DND-41 (cell line): Measurements from ENCODE around the gene NGFR.

Experiments used
- ATAC-seq: fragments of 200-7000 bp; cut with Tn5 transposase; 3 replicates; pipeline ENCODE4 v1.9.1; 2021; ENCODE audit warnings: low read depth; ENCODE audit not compliant: insufficient read depth
- DNase-seq: peaks from one replicate; pipeline ENCODE4 v3.0.0-alpha.2; 2020
- H2AFZ ChIP-seq: 2 replicates; pipeline ENCODE4 v1.6.0; 2012; ENCODE audit warnings: low read depth, low read length
- H3K27ac ChIP-seq: 2 replicates; pipeline ENCODE4 v1.5.1; 2012; ENCODE audit warnings: low read length, inconsistent platforms
- H3K27me3 ChIP-seq: fragments of 200-600 bp; sonication (generic); 2 replicates; pipeline ENCODE4 v1.6.0; 2012; ENCODE audit warnings: low read length, mild to moderate bottlenecking, inconsistent platforms; ENCODE audit not compliant: insufficient read depth, poor library complexity
- H3K36me3 ChIP-seq: 2 replicates; pipeline ENCODE4 v1.5.1; 2012; ENCODE audit warnings: low read length, inconsistent platforms; ENCODE audit not compliant: insufficient read depth
- H3K4me1 ChIP-seq: 2 replicates; pipeline ENCODE4 v1.5.1; 2012; ENCODE audit warnings: mild to moderate bottlenecking, low read length; ENCODE audit not compliant: insufficient read depth
- H3K4me2 ChIP-seq: 2 replicates; pipeline ENCODE4 v1.6.0; 2012; ENCODE audit warnings: mild to moderate bottlenecking, moderate library complexity, low read length, inconsistent platforms; ENCODE audit not compliant: insufficient read depth
- H3K4me3 ChIP-seq, 2 experiments: fragments of 200-600 bp in 1 of 2; shearing (Covaris generic) in 1 of 2; 2 replicates each; pipeline ENCODE4 v1.5.1; 2012 to 2016; ENCODE audit warnings: inconsistent platforms in 2 of 2, low read length in 2 of 2, mild to moderate bottlenecking in 2 of 2, low read depth in 1 of 2, moderate library complexity in 1 of 2
- H3K79me2 ChIP-seq: 2 replicates; pipeline ENCODE4 v1.6.0; 2012; ENCODE audit warnings: low read length, inconsistent platforms; ENCODE audit not compliant: insufficient read depth
- H3K9ac ChIP-seq: 2 replicates; pipeline ENCODE4 v1.6.0; 2012; ENCODE audit warnings: low read depth, mild to moderate bottlenecking, inconsistent platforms, low read length, moderate library complexity
- H3K9me3 ChIP-seq: 2 replicates; pipeline ENCODE4 v1.5.1; 2012; ENCODE audit warnings: low read length, moderate library complexity, mild to moderate bottlenecking, inconsistent platforms; ENCODE audit not compliant: insufficient read depth, severe bottlenecking
- H4K20me1 ChIP-seq: 2 replicates; pipeline ENCODE4 v1.6.0; 2012; ENCODE audit warnings: low read length; ENCODE audit not compliant: insufficient read depth
- CTCF ChIP-seq: IDR thresholded peaks from 2 replicates; pipeline ENCODE4 v1.5.1; 2012; ENCODE audit warnings: borderline replicate concordance, low read length, moderate library complexity, mild to moderate bottlenecking; ENCODE audit not compliant: poor library complexity, severe bottlenecking; ENCODE audit errors: extremely low read depth
- EZH2 ChIP-seq: IDR thresholded peaks from 3 replicates; pipeline ENCODE4 v1.6.1; 2012; ENCODE audit warnings: borderline replicate concordance, low read depth, mild to moderate bottlenecking, moderate library complexity, low read length, inconsistent platforms; ENCODE audit not compliant: severe bottlenecking

NGFR gene

DNA sequence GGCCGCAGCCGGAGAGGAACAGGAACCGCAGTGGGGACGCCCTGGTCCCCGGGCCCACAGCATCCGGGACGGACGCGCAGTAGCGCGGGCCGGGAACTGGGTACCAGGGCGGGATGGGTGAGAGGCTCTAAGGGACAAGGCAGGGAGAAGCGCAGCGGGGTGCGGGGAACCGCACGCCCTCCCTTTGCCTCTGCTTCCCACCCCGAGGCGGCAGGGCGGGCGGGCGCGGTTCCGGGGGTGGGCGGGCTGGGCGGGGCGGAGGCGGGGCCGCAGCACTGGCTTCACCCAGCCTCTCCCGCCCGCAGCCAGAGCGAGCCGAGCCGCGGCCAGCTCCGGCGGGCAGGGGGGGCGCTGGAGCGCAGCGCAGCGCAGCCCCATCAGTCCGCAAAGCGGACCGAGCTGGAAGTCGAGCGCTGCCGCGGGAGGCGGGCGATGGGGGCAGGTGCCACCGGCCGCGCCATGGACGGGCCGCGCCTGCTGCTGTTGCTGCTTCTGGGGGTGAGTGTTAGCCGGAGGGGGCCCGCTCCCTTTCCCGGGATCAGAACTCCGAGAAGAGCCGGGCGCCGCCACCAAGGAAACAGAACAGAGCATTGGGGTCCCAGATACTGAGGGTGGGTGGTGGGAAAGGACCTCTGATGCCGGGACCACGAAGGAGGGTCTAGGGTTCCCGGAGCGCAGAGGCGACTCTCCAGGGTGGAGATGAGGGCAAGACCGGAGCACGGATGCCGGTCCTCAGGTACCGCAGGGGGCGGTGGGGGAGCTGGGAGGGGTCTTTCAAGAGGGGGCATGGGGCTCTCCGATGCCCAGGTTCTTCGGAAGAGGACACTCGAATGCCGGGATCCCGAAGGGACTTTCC lies at the start of gene NGFR:
TSS of gene NGFR (plus strand) at position 308 of the 856 bp plus-strand sequence. CDS start at position 433, 125 bp downstream.
- no peaks in the 10 kb centered on the region for H3K79me2 ChIP-seq
- no peaks in the 10 kb centered on the region for H3K9me3 ChIP-seq
- DNase-seq (peak; percentile 75), ATAC-seq (peak; percentile 89)
- peaks cover 13% of the 10 kb centered on the region for H4K20me1 ChIP-seq
- H3K9ac ChIP-seq: peak within 1 kb of the TSS; percentile 45; the same call in 1 of the 2 replicates
- H3K4me3 ChIP-seq: peak within 1 kb of the TSS; percentile 7 to 55; a peak in 3 of 4 replicates
- no peak within 1 kb of the TSS for H3K27ac ChIP-seq
- TF ChIP-seq EZH2: no peak
- peak; percentile 36 for TF ChIP-seq CTCF
- H2AFZ ChIP-seq: peak within 1 kb of the TSS; percentile 58
- H3K4me1 ChIP-seq: peaks cover 16% of the 10 kb centered on the region
- peaks cover 4% of the 10 kb centered on the region for H3K27me3 ChIP-seq
- no peaks in the 10 kb centered on the region for H3K36me3 ChIP-seq
- peak within 1 kb of the TSS; percentile 88 for H3K4me2 ChIP-seq

- Histone ChIP-seq H3K79me2 (no peaks in the 10 kb centered on the region), H3K27me3 (peaks cover 16% of the 10 kb centered on the region), H3K4me2 (no peak overlapping the region), H3K9ac (no peak overlapping the region), H3K36me3 (no peaks in the 10 kb centered on the region), H3K4me1 (no peaks in the 10 kb centered on the region), H3K9me3 (no peaks in the 10 kb centered on the region), H3K27ac (no peak overlapping the region), H2AFZ (no peak overlapping the region), H4K20me1 (no peaks in the 10 kb centered on the region), H3K4me3 (no peak overlapping the region)
- TF ChIP-seq CTCF (no peak), EZH2 (no peak)
- DNase-seq: no peak
- no peak for ATAC-seq
These were observed 49.5 kb upstream of the NGFR start for GRCh38 chr17:49445591-49445990.

DNA sequence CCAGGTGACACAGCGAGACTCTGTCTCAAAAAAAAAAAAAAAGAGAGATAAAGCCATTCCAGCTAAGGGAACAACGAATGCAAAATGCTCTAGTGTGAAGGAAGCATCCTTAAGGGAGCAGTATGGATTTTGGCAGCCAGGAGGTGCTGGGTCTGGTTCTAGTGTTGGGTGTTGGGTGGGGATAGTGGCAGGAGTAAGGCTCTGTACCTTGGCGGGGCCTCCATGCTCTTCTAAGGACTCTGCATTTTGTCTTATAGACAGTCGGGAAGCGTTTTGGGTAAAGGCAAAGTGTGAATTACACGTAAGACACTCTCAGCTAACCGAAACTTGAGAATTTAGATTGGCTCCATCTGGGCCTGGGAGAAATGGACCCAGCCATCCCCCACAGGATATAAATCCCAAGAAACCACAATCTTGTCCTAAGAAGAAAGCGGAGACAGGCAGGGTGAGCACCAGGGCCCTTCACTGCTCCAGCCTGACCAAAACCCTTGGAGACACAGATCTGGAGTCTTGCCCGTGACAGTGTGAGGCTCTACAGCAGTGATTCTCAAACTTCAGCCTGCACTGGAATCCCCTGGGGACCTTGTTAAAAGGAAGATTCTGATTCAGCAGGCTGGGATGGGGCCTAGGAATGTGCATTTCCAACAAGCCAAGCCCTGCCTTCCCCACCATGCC lies 47.3 kb upstream of the NGFR start:
- Histone ChIP-seq H3K27me3 (peaks cover 12% of the 10 kb centered on the region), H4K20me1 (no peaks in the 10 kb centered on the region), H3K4me1 (no peaks in the 10 kb centered on the region), H3K36me3 (no peaks in the 10 kb centered on the region), H3K4me2 (no peak overlapping the region), H3K9me3 (no peaks in the 10 kb centered on the region), H3K4me3 (no peak overlapping the region), H2AFZ (no peak overlapping the region), H3K27ac (no peak overlapping the region), H3K9ac (no peak overlapping the region), H3K79me2 (no peaks in the 10 kb centered on the region)
- DNase-seq (no peak), ATAC-seq (no peak)
- TF ChIP-seq EZH2: no peak
- TF ChIP-seq CTCF: no peak
